ENCODE data around the gene CLEC11A.

The CLEC11A gene

DNA sequence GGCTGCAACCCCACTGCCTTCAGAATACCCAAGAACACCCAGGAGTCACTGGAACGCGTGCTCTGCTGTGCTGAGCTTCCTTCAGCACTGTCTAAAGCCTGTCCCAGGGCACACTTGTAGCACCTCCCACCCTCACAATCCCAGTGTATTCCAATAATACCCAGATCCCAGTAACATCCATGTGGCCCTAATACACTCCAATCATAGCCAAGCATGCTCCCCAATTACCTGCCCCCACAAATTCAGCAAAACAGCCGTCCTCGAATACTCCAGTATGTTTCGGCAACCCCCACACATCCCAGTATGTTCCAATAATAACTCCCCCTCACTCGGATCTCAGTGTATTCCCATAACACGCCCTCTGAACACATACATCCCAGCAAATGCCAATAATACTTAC lies 32.7 kb upstream of the CLEC11A start:
- Histone ChIP-seq H2AFZ (ENCODE audit: low read length) (no peak overlapping the region), H3K9ac (ENCODE audit: low read length) (no peak overlapping the region), H3K27me3 (replicated peaks; ENCODE audit: insufficient read depth, low read length) (peaks cover 47% of the 10 kb centered on the region), H3K36me3 (replicated peaks; ENCODE audit: insufficient read depth, low read length) (no peaks in the 10 kb centered on the region), H3K4me1 (ENCODE audit: low read length) (no peaks in the 10 kb centered on the region), H3K9me2 (replicated peaks; ENCODE audit: insufficient read depth, low read length) (no peaks in the 10 kb centered on the region), H4K20me1 (ENCODE audit: insufficient read depth, low read length) (no peaks in the 10 kb centered on the region), H3K4me3 (ENCODE audit: low read length) (no peak overlapping the region), H3K4me2 (ENCODE audit: low read depth, low read length) (no peak overlapping the region), H3K9me3 (replicated peaks; ENCODE audit: insufficient read depth, low read length) (no peaks in the 10 kb centered on the region), H3F3A (ENCODE audit: insufficient read depth, low read length) (no peaks in the 10 kb centered on the region), H3K27ac (ENCODE audit: low read length) (no peak overlapping the region), H3K79me2 (ENCODE audit: low read length) (no peaks in the 10 kb centered on the region)
- no peak for DNase-seq
- TF ChIP-seq EZH2phosphoT487 (IDR thresholded peaks at IDR 0.05; ENCODE audit: low read length) = no peak
- no peak for TF ChIP-seq EZH2 (optimal IDR thresholded peaks at IDR 0.05; ENCODE audit: low read depth, low read length)
- TF ChIP-seq, protein P1, sequence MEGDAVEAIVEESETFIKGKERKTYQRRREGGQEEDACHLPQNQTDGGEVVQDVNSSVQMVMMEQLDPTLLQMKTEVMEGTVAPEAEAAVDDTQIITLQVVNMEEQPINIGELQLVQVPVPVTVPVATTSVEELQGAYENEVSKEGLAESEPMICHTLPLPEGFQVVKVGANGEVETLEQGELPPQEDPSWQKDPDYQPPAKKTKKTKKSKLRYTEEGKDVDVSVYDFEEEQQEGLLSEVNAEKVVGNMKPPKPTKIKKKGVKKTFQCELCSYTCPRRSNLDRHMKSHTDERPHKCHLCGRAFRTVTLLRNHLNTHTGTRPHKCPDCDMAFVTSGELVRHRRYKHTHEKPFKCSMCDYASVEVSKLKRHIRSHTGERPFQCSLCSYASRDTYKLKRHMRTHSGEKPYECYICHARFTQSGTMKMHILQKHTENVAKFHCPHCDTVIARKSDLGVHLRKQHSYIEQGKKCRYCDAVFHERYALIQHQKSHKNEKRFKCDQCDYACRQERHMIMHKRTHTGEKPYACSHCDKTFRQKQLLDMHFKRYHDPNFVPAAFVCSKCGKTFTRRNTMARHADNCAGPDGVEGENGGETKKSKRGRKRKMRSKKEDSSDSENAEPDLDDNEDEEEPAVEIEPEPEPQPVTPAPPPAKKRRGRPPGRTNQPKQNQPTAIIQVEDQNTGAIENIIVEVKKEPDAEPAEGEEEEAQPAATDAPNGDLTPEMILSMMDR (IDR thresholded peaks at IDR 0.05; ENCODE audit: low read length) = no peak

DNA sequence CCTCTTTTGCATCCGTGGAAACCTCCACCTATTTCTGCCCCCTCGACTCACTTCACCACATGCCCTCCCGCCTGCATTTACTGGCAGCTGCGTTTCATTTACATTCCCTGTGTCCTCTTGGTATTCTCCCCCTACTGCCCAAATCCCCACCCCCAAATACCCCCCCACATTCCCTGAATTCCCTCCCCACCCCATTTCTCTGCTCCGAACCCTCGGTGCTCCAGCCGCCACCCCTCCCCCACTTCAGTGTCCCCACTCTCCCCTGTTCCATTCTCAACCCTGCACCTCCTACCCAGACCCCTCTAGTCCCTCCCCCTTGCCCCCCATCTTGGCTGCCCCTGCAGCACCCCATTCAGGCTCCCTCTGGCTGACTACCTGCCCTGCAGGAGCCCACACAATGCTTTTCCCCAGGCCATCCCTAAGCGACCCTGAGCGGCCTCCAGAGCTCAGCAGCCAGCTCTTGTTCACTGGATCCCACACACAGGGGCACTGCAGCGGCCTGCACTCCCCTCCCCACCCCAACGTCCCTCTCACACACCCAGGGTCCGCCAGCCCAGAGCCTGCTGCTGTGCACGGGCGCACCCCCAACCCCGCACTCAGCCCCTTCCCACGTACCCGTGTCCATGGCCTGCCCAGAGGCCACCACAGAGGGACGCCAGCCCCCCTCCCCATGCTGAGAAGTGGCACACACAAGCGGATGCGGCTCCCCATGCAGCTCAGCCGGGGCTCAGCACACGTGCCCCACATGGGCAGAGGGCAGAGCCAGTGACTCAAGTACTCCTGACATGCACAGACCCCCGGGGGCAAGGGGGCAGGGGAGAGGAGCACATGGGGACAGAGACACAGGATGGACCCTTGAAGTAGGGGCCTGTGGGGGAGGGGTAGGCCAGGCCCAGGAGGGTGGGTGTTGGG lies 29.8 kb upstream of the CLEC11A start:
- H3K79me2 ChIP-seq (ENCODE audit: low read length) = no peaks in the 10 kb centered on the region
- TF ChIP-seq EZH2 (optimal IDR thresholded peaks at IDR 0.05; ENCODE audit: low read depth, low read length) = no peak
- TF ChIP-seq, protein P1 (IDR thresholded peaks at IDR 0.05; ENCODE audit: low read length) = no peak
- no peak for TF ChIP-seq EZH2phosphoT487 (IDR thresholded peaks at IDR 0.05; ENCODE audit: low read length)
- no peaks in the 10 kb centered on the region for H3F3A ChIP-seq (ENCODE audit: insufficient read depth, low read length)
- no peak overlapping the region for H3K9ac ChIP-seq (ENCODE audit: low read length)
- no peaks in the 10 kb centered on the region for H4K20me1 ChIP-seq (ENCODE audit: insufficient read depth, low read length)
- no peaks in the 10 kb centered on the region for H3K9me2 ChIP-seq (replicated peaks; ENCODE audit: insufficient read depth, low read length)
- no peak overlapping the region for H3K4me3 ChIP-seq (ENCODE audit: low read length)
- peaks cover 21% of the 10 kb centered on the region for H3K27me3 ChIP-seq (replicated peaks; ENCODE audit: insufficient read depth, low read length)
- no peak for DNase-seq
- H3K4me1 ChIP-seq (ENCODE audit: low read length) = no peaks in the 10 kb centered on the region
- H2AFZ ChIP-seq (ENCODE audit: low read length) = no peak overlapping the region
- H3K9me3 ChIP-seq (replicated peaks; ENCODE audit: insufficient read depth, low read length) = no peaks in the 10 kb centered on the region
- H3K36me3 ChIP-seq (replicated peaks; ENCODE audit: insufficient read depth, low read length) = no peaks in the 10 kb centered on the region
- H3K4me2 ChIP-seq (ENCODE audit: low read depth, low read length) = no peak overlapping the region
- H3K27ac ChIP-seq (ENCODE audit: low read length) = no peak overlapping the region

DNA sequence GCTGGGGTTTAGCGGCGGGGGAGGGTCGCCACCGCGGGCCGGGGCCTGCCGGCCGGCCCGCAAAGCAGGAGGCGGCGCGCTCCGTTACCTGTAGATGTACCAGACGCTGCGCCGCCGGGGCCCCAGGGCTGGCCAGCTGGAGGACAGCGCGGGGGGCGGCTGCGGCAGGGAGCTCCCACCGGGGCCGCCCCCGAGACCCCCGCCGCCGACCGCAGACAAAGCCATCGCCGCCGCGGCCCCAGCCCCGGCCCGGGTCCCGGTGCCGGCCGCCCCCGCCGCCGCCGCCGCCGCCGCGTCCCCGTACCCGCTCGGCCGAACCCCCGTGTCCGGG lies 28.4 kb upstream of the CLEC11A start:
- no peaks in the 10 kb centered on the region for H4K20me1 ChIP-seq (ENCODE audit: insufficient read depth, low read length)
- no peak overlapping the region for H3K4me2 ChIP-seq (ENCODE audit: low read depth, low read length)
- no peaks in the 10 kb centered on the region for H3K4me1 ChIP-seq (ENCODE audit: low read length)
- no peak overlapping the region for H3K4me3 ChIP-seq (ENCODE audit: low read length)
- H3K79me2 ChIP-seq (ENCODE audit: low read length) = no peaks in the 10 kb centered on the region
- H3F3A ChIP-seq (ENCODE audit: insufficient read depth, low read length) = no peaks in the 10 kb centered on the region
- H2AFZ ChIP-seq (ENCODE audit: low read length) = no peak overlapping the region
- H3K27me3 ChIP-seq (replicated peaks; ENCODE audit: insufficient read depth, low read length) = peaks cover 13% of the 10 kb centered on the region
- H3K36me3 ChIP-seq (replicated peaks; ENCODE audit: insufficient read depth, low read length) = no peaks in the 10 kb centered on the region
- TF ChIP-seq EZH2phosphoT487 (IDR thresholded peaks at IDR 0.05; ENCODE audit: low read length) (no peak), EZH2 (optimal IDR thresholded peaks at IDR 0.05; ENCODE audit: low read depth, low read length) (no peak)
- TF ChIP-seq, protein P1 (IDR thresholded peaks at IDR 0.05; ENCODE audit: low read length) = no peak
- H3K27ac ChIP-seq (ENCODE audit: low read length) = no peak overlapping the region
- no peak for DNase-seq
- no peaks in the 10 kb centered on the region for H3K9me2 ChIP-seq (replicated peaks; ENCODE audit: insufficient read depth, low read length)
- no peaks in the 10 kb centered on the region for H3K9me3 ChIP-seq (replicated peaks; ENCODE audit: insufficient read depth, low read length)
- H3K9ac ChIP-seq (ENCODE audit: low read length) = no peak overlapping the region
